HG02973 (cell line): ENCODE measurements around the gene ZNF292.
"Not testable (repeated sequence)": the region's sequence is repeated elsewhere in the genome, so short reads cannot be mapped to it uniquely, and the experiment has no call there.

ENCODE experiments used
- ATAC-seq: cut with Tn5 transposase; IDR thresholded peaks from one replicate; pipeline ENCODE4 v1.9.1; 2021; ENCODE audit warnings: moderate library complexity; ENCODE audit not compliant: unreplicated experiment

ZNF292 gene

DNA sequence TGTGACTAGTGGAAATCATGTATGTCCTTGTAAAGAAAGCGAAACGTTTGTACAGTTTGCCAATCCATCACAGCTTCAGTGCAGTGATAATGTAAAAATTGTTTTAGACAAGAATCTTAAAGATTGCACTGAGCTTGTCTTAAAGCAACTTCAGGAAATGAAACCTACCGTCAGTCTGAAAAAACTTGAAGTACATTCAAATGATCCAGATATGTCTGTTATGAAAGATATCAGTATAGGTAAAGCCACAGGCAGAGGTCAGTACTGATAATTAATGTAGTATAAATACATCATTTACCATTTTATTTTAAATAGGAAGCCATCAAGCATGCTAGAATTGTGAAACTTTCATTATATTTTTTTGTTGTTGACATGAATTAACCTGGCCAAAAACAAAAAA, 106.2 kb downstream of the ZNF292 start:
- ATAC-seq: no peak

DNA sequence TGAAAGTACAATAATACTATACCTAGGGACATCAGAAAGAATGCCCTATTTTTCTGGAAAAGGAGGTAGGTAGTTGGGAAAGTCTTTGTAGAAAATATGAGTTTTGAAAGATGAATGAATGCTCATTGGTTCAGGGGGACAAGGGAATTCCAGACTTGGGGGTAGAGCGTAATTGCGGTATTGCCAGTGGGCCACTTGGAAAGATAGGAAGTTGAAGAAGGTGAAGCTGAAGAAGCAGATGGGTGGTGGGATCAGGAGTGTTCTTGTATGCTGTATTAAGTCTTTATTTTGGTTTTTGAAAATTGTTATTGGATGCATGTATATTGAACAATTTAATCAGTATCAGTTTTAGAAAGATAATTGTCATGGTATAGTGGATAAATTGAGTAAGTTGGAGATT, 109.1 kb downstream of the ZNF292 start:
- no peak for ATAC-seq

DNA sequence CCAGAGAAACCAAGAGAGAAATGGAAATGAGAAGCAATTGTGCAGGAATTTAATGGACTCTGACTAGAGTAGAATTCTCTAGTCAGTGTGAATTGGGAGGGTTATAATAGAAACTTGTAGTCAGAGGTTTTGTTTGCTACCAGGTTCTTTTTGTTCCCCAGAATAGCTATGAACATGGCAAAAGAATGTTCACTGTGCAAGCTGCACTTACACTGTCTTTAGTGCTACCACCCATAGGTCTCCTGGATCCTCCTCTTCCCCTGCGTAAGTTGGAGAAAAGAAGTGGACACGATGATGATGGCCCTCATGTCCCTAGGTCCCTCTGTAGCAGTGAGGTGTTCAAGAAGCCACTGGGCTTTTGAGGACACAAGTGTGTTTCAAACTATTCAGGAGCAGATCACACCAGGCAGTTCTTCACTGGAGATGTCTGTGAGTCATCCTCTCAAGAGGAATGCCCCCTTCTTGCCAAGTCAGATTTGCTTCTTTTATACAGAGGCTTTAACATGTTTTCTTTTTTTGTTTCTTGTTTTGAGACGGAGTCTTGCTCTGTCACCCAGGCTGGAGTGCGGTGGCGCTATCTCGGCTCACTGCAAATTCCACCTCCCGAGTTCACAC, 119.4 kb downstream of the ZNF292 start:
- ATAC-seq: no peak

DNA sequence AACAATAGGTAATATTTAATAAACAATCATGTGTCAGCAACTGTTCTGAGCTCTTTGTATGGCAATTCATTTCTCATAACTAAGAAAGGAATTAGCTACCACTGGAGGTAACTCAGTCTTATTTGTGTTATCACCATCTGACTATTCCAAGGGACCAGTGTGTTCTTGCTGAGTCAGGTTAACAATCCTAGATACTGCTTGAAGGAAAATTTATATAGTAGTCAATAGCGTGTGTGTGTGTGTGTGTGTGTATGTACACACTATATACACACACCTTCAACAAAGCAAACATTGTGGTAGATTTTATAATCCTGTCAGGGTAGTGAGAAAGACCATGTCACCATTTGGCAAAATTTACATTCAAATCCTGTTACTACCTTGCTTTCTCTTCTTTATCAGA, 121.3 kb downstream of the ZNF292 start:
- no peak for ATAC-seq

DNA sequence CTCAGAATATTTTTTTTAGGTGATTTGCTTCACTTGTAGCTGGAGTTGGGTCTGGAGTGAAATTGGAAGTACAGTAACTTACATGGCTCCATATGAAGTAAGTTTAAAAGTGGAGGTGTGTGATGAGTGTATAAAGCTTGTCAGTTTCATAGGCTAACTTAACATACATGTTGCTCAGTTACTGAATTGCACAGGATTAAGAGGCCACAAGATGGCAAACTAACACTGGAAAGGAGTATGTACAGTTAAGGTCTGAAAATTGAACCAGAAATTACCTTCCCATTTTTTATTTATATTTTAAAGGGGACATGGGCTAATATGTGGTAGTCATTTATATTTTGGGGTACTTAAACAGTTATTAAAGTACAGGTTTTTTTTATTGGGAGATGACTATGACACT, 121.8 kb downstream of the ZNF292 start:
- no peak for ATAC-seq

DNA sequence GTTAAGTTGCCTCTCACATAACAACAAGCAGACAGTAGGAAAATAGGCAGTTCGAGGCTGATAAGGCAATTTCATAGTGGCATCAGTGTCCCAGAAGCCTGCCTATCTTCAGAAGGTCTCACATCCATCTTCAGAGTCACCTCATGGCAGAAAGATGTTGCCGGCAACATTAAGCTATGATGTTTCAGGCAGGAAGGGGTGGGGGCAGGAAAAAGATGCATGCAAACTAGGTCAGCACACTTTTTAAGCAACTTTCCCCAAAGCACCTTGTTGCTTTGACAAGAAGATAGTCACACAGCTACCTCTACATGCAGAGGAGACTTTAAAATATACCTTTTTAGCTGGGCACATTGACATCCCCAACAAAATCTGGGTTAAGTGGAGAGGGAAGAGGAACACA, 123.8 kb downstream of the ZNF292 start:
- no peak for ATAC-seq

DNA sequence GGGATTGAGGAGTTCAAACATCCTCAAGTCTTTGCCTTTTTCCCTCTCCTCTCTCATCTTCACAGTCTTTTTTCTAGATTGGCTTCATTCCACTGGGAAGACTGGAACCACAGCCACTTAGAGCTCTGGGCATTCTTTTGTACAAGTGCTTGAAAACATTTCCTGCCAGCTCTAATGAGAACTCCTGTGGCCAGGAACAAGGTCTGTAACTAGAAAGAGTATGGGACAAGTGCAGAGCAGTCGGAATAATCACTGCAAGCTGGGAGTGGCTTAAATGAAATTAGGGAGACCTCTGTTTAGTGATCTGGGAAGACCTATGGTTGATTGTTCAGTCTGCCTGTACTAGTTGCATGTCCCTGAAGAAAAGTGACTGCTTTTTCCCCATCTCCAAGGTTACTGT, 126.1 kb downstream of the ZNF292 start:
- ATAC-seq: no peak

DNA sequence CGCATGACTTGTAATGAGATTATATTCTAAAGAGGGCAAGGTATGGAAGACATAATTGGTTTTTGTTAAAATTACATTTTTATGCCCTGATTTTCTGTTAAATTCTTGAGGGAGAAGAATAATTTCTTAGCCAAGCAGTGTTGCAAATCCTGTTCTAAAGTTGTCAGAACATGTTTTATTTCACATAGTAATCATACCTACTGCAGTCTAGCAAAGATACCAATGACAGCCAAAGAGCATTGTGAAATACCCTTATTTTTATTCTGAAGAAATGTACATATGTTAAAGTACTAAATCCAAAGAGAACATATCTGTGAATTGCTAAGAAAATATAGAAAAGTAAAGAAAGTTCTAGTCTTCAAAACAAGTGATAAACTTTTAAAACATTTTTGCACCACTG, 127.4 kb downstream of the ZNF292 start:
- ATAC-seq: no peak

DNA sequence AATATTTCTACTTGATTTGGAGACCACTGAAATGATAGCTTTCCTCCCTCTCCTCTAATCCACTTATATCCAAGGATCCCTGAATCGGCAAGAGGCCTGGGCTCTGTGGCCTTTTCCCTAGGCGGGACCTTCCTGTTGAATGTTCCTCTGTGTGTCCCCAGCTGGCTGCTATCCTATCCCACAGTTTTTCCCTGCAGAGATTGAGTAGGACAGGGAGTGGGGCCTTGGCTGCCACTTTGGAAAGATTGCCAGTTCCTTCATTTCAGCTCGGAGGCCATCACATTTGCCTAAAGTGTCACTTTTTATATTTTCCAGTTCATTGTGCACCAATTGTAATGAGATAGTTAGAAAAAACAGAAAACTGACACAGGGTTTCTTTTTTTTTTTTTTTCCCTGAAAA, 128.1 kb downstream of the ZNF292 start:
- no peak for ATAC-seq

DNA sequence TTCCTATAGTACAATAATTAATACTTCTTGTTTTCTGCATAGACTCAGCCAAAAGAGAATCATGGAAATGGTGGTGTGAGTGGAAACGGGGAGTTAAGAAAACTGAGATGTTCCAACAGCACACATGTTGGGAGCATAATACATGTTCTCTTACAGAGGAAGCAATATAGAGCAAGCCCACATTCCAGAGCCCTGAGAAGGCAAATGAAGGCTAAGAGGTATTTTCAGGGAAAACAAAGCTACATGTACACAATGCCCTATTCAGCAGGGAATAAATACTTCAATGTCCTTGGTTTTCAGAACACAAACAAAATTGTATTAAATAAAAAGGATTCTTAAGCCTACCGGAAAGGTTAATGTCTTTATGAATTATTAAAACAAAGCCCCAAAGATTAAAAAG, 131.9 kb downstream of the ZNF292 start:
- ATAC-seq: no peak

DNA sequence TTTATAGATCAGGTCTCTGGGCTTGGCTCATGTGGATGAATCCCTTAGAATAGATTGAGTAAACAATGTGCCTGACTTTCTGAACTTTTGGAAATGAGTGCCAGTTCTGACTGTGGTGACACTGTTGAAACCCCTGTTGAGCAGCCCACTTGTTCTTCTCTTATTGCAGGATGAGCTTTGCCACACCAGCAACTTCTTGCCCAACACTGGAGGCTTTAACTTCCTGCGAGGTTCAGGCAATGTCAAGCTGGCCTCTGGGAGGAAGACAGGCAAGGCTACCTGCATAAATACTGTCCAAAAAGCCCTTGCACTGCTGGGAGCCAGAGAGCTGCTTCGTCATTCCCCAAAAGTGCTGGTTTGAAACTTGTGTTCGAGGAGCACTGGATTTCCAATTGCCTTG, 134.2 kb downstream of the ZNF292 start:
- no peak for ATAC-seq

DNA sequence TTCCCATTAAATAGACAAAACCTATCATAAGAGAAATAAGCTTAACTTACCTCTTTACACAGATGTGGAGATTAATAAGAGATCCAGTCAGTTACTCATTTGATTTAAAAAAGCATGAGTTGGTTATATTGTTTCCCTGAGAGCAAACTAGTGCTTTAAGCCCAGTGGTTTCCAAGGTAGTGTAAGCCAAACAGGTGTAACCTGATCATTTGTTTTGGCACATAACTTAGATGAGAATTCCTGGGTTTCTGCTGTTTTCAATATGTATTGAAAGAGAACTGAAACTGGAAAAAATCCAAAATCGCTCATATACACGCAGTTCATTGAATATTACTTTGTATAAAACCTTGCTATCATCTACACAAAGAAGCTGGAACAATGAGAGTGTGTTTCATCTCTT, 136.5 kb downstream of the ZNF292 start:
- ATAC-seq: no peak

DNA sequence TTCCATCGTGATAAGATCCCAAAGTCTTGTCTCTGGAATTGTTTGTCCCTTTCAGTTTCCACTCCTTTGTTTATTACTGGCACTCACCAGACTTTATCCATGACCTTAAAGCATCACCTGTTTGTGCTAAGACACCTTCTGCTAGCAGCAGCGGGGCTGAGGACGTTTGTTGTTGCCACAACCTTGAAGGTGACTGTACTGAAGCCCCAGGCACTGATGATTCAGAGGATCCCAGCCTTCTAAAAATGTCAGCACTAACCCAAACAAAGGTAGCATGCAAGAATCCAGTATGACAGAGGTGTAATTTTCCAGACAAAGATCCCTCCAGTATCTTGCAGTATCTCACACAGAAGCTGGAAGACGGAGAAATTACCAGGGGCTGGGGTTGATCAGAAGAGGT, 138.2 kb downstream of the ZNF292 start:
- ATAC-seq: no peak

DNA sequence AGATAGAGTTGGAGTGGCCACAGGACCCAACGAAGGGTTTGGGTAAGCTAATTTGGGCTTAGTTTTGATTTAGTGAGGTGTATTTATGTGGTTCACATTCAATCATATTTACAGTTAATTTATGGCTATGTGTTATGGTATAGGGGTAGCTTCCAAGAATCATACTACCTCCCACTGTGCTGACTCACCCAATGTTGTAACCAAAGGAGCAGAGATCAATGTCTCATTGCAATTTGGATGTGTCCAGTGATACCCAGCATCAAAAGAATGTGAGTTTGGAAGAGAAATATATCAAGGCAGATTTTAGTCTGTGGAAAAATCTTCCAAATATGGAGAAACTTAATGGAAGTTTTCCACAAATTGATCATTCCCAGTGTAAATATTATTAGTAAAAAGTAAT, 141.8 kb downstream of the ZNF292 start:
- no peak for ATAC-seq

DNA sequence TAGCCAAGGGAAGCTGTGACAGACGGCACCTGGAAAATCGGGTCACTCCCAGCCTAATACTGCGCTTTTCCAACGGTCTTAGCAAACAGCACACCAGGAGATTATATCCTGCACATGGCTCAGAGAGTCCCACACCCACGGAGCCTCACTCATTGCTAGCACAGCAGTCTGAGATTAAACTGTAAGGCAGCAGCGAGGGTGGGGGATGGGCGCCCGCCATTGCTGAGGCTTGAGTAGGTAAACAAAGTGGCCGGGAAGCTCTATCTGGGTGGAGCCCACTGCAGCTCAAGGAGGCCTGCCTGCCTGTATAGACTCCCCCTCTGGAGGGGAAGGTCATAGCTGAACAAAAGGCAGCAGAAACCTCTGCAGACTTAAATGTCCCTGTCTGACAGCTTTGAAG, 145.9 kb downstream of the ZNF292 start:
- ATAC-seq: not testable (repeated sequence)

DNA sequence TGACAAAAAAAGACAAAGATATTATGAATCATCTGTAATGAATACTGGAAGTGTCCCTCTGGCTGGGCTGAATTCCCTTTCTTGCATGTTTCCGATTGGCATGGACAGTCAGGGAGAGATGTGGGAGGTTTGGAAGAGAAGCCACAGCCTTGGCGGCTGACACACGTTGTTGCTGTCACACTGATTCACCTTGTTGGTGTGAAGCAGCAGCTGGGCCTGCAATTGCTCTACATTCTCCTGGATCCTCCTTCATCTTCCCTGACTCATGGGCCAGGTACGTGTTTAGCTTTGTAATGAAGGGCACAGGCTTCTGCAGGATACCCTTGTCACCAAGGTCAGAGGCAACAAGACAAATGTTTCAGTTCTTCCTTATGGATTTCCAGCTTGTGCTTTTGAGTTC, 153.6 kb downstream of the ZNF292 start:
- ATAC-seq: no peak

DNA sequence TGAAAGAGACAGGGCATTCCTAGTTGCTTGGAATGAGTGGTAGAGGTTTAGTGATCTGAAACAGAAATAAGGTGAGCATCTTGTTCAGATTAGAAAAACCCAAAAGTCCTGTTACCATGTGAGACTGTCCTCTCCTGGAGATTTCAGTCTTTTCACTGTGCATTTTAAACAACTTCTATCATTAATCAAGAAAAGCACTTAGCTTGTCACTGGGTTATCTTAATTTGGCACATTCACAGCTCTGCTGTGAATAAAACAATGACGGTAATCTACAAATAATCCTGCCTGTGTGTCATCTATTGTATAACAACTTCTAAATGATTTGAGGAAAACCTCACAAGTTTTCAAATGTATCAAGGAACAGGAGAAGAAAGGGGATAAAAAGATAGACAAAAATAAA, 157.5 kb downstream of the ZNF292 start:
- ATAC-seq: no peak
